Measurements from ENCODE around the gene CRIM1. TPM values are rescaled to one million over a fixed set of nuclear protein-coding genes. Genes with fewer than 3 reads are reported as not detected.

Gene CRIM1
- total RNA-seq, 1 experiment from 2014 or later, result 133 TPM

DNA sequence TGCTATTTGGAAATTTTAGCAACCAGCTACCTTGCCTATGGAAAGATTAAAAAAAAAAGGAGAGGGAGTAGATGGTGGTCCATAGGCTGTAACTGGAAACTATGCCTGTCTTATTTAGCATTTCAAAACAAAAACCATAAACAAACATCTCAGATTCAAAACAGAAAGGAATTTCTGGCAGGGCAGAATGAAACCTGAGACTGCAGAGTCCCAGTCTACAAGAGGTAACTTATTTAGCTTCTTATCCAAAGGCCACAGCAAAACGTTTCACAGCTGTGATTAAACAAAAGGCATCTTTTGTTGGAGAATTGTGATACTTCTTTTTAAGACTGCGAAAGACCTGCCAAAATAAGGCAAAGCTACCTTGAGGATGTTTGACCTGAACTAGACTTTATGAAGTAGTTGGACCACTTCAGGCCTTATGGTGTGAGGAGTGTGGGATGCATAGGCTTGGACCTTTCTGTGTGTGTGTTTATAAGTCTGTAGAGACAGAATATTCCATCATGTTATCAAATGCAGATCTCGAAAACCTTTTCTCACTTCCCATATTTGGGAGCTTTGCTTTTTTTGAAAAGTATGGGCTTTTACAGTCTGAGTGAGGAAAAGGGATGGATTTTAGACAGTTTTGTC lies 11.0 kb downstream of the CRIM1 start:
- Histone ChIP-seq H3K4me2 (peak overlapping the region; percentile 60), H3K79me2 (ENCODE audit: low read depth) (peaks cover 100% of the 10 kb centered on the region), H3K9me3 (ENCODE audit: insufficient read depth, low read depth) (no peaks in the 10 kb centered on the region), H3F3A (ENCODE audit: insufficient read depth, low read depth) (peaks cover 44% of the 10 kb centered on the region), H3K9me2 (ENCODE audit: insufficient read depth) (no peaks in the 10 kb centered on the region), H4K20me1 (ENCODE audit: insufficient read depth) (no peaks in the 10 kb centered on the region; the same call in 1 of the 2 replicates), H3K36me3 (ENCODE audit: low read depth) (0 out of 2 replicates have a peak, but pooled peaks cover 8% of the 10 kb centered on the region), H2AFZ (no peak overlapping the region), H3K27me3 (ENCODE audit: insufficient read depth, low read depth) (no peaks in the 10 kb centered on the region), H3K4me1 (replicated peaks; ENCODE audit: insufficient read depth) (peaks cover 73% of the 10 kb centered on the region), H3K4me3 (peak overlapping the region; percentile 27), H3K27ac (peak overlapping the region; percentile 52)
- POLR2A ChIA-PET (ENCODE audit: unreplicated experiment), result interaction anchor here (0.6 to 0.9 kb wide), 6 partner anchors 10 to 113 kb away, joined by 3 to 9 read pairs (median 4); no protein-coding TSS in a partner anchor
- TF ChIP-seq, protein P1, sequence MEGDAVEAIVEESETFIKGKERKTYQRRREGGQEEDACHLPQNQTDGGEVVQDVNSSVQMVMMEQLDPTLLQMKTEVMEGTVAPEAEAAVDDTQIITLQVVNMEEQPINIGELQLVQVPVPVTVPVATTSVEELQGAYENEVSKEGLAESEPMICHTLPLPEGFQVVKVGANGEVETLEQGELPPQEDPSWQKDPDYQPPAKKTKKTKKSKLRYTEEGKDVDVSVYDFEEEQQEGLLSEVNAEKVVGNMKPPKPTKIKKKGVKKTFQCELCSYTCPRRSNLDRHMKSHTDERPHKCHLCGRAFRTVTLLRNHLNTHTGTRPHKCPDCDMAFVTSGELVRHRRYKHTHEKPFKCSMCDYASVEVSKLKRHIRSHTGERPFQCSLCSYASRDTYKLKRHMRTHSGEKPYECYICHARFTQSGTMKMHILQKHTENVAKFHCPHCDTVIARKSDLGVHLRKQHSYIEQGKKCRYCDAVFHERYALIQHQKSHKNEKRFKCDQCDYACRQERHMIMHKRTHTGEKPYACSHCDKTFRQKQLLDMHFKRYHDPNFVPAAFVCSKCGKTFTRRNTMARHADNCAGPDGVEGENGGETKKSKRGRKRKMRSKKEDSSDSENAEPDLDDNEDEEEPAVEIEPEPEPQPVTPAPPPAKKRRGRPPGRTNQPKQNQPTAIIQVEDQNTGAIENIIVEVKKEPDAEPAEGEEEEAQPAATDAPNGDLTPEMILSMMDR (conservative IDR thresholded peaks at IDR 0.05), result no peak
- TF ChIP-seq EZH2 (IDR thresholded peaks at IDR 0.05; ENCODE audit: low read depth), result no peak
- no TSS peak for BruUV-seq (replicated peaks)
- intact Hi-C loops (cut with micrococcal nuclease; ENCODE audit: unreplicated experiment), result no loop called here
- CTCF ChIA-PET, result interaction anchor here (0.5 kb wide), 1 partner anchor 10 kb away, joined by 3 read pairs; no protein-coding TSS in a partner anchor
- DNase-seq, result peak in 1 of 2 experiments; percentile 83

DNA sequence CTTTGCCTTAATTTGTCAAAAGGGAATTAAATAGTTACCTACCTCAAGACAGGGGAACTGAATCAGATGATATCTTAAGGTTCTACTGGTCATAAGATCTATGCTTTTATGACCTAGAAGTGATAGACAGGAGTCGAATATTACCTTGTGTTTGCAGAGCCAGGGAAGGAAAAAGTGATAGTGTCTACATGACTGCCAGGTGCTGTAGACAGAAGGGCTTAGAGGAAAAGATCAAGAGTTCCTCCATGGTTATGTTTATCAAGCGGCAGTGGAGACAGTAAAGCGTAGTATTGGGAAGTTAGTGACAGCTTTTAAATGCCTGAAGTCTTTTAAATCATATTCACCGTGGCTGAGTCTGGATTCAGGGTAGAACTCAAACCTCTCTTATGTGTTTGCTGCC lies 11.9 kb downstream of the CRIM1 start:
- intact Hi-C loops (cut with micrococcal nuclease; ENCODE audit: unreplicated experiment), result no loop called here
- Histone ChIP-seq H3K4me3 (peak overlapping the region; percentile 14; the same call in 1 of the 2 replicates), H3K79me2 (ENCODE audit: low read depth) (peaks cover 99% of the 10 kb centered on the region), H3K4me1 (replicated peaks; ENCODE audit: insufficient read depth) (peaks cover 73% of the 10 kb centered on the region), H3K27ac (peak overlapping the region; percentile 52), H3K4me2 (peak overlapping the region; percentile 60), H2AFZ (no peak overlapping the region), H3K27me3 (ENCODE audit: insufficient read depth, low read depth) (no peaks in the 10 kb centered on the region), H3K9me3 (ENCODE audit: insufficient read depth, low read depth) (no peaks in the 10 kb centered on the region), H4K20me1 (ENCODE audit: insufficient read depth) (no peaks in the 10 kb centered on the region; the same call in 1 of the 2 replicates), H3F3A (ENCODE audit: insufficient read depth, low read depth) (peaks cover 51% of the 10 kb centered on the region), H3K9me2 (ENCODE audit: insufficient read depth) (no peaks in the 10 kb centered on the region), H3K36me3 (ENCODE audit: low read depth) (0 out of 2 replicates have a peak, but pooled peaks cover 8% of the 10 kb centered on the region)
- TF ChIP-seq, protein P1 (conservative IDR thresholded peaks at IDR 0.05), result no peak
- TF ChIP-seq EZH2 (IDR thresholded peaks at IDR 0.05; ENCODE audit: low read depth), result no peak
- no TSS peak for BruUV-seq (replicated peaks)
- ChIA-PET POLR2A (ENCODE audit: unreplicated experiment) (interaction anchor here (0.8 kb wide), 1 partner anchor 11 kb away, joined by 9 read pairs; no protein-coding TSS in a partner anchor), CTCF (interaction anchor here (0.6 kb wide), 1 partner anchor 44 kb away, joined by 17 read pairs; no protein-coding TSS in a partner anchor)
- peak in 1 of 2 experiments; percentile 18 for DNase-seq

DNA sequence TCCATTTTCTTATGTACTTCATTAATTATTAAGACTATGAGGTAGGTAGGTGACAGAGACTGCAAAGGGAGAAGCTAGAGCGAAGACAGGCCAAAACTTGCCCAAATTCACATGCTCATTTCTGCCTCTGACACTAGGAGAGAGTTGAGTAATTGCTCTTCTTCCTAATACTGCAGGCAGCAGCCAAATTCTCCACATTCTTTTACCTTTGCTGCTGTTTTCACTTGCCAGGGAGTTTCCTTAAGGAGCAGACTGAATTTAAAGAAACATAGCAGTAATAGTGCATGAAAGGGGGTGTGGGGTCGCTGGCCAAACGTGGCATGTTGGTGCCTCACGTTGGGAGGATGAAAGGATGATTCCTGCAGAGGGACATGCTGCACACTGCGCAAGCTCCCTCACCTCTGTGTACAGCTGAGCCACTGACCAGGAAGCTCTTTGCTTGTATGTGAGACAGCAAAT lies 12.3 kb downstream of the CRIM1 start:
- Histone ChIP-seq H3K36me3 (ENCODE audit: low read depth) (0 out of 2 replicates have a peak, but pooled peaks cover 8% of the 10 kb centered on the region), H3K27me3 (ENCODE audit: insufficient read depth, low read depth) (no peaks in the 10 kb centered on the region), H3K79me2 (ENCODE audit: low read depth) (peaks cover 99% of the 10 kb centered on the region), H3K4me3 (peak overlapping the region; percentile 14; the same call in 1 of the 2 replicates), H3K27ac (peak overlapping the region; percentile 52), H3K9me2 (ENCODE audit: insufficient read depth) (no peaks in the 10 kb centered on the region), H3K9me3 (ENCODE audit: insufficient read depth, low read depth) (no peaks in the 10 kb centered on the region), H4K20me1 (ENCODE audit: insufficient read depth) (no peaks in the 10 kb centered on the region; the same call in 1 of the 2 replicates), H2AFZ (no peak overlapping the region), H3K4me1 (replicated peaks; ENCODE audit: insufficient read depth) (peaks cover 73% of the 10 kb centered on the region), H3K4me2 (peak overlapping the region; percentile 60), H3F3A (ENCODE audit: insufficient read depth, low read depth) (peaks cover 52% of the 10 kb centered on the region)
- ChIA-PET CTCF (interaction anchor here (0.6 kb wide), 1 partner anchor 44 kb away, joined by 17 read pairs; no protein-coding TSS in a partner anchor), POLR2A (ENCODE audit: unreplicated experiment) (interaction anchor here (0.7 to 0.8 kb wide), 2 partner anchors 126 to 789 kb away, joined by 3 to 4 read pairs; partner anchors contain the start of gene EIF2AK2)
- BruUV-seq (replicated peaks), result no TSS peak
- TF ChIP-seq, protein P1 (conservative IDR thresholded peaks at IDR 0.05), result no peak
- TF ChIP-seq EZH2 (IDR thresholded peaks at IDR 0.05; ENCODE audit: low read depth), result no peak
- DNase-seq, result peak; percentile 29 to 76
- intact Hi-C loops (cut with micrococcal nuclease; ENCODE audit: unreplicated experiment), result no loop called here

All from PC-9 (cell line).